A549 (cell line): ENCODE data around the gene STAC. TPM values are rescaled to one million over a fixed set of nuclear protein-coding genes. Genes with fewer than 3 reads are reported as not detected.

Experiments
- ATAC-seq, 2 experiments: fragments of 200-7000 bp in 1 of 2; fragments of >200 bp in 1 of 2; cut with Nextera tagmentation in 1 of 2; cut with Tn5 transposase in 1 of 2; 3 replicates each; pipeline versions ENCODE4 v1.8.0 to v1.9.1; 2018 to 2020; ENCODE audit warnings: mild to moderate bottlenecking in 1 of 2, moderate library complexity in 1 of 2
- CTCF ChIA-PET: fragments of 300-600 bp; sonication (Branson Sonifier 250); formaldehyde crosslinking; extraction: SDS; loops from one replicate; lab custom pipeline; 2021; ENCODE audit warnings: antibody characterized with exemption, inconsistent platforms; lab: Yijun Ruan, JAX
- POLR2A ChIA-PET: fragments of 350-600 bp; formaldehyde crosslinking; extraction: SDS; loops from one replicate; lab custom pipeline; 2021; ENCODE audit warnings: antibody characterized with exemption, inconsistent platforms; lab: Yijun Ruan, JAX
- DNase-seq, 2 experiments: peaks; one replicate each; pipeline versions ENCODE4 v3.0.0 to v3.0.0-alpha.2; 2011 to 2016; ENCODE audit warnings: low read depth in 1 of 2, low spot score in 1 of 2
- FAIRE-seq: peaks from 2 replicates; lab custom pipeline; 2011; peaks lifted over from hg19 to GRCh38; lab: Jason Lieb, UNC
- H3K27ac ChIP-seq, 2 experiments: fragments of >200 bp; sonication (Bioruptor Twin); formaldehyde crosslinking; 3 replicates each; pipeline ENCODE4 v1.5.1; 2016 to 2017
- H3K4me1 ChIP-seq: fragments of >200 bp; sonication (Bioruptor Twin); formaldehyde crosslinking; 3 replicates; pipeline ENCODE4 v1.6.1; 2016
- H3K4me2 ChIP-seq: fragments of >200 bp; sonication (Bioruptor Twin); formaldehyde crosslinking; 3 replicates; pipeline ENCODE4 v1.6.1; 2016
- H3K4me3 ChIP-seq: fragments of >200 bp; sonication (Bioruptor Twin); formaldehyde crosslinking; 3 replicates; pipeline ENCODE4 v1.5.1; 2016
- H3K9me3 ChIP-seq: fragments of >200 bp; sonication (Bioruptor Twin); formaldehyde crosslinking; 3 replicates; pipeline ENCODE4 v1.6.1; 2016
- ATOH8 ChIP-seq: fragments of 250-450 bp; sonication (Bioruptor Pico); IDR thresholded peaks from 2 replicates; pipeline ENCODE4 v1.5.0; 2020; ENCODE audit warnings: low read depth, mild to moderate bottlenecking, moderate library complexity
- BCL3 ChIP-seq: fragments of >200 bp; sonication (Bioruptor Twin); formaldehyde crosslinking; IDR thresholded peaks from 3 replicates; pipeline ENCODE4 v1.6.1; 2016
- CBX2 ChIP-seq: fragments of 200-600 bp; sonication (generic); IDR thresholded peaks from 2 replicates; pipeline ENCODE4 v1.6.1; 2016; ENCODE audit warnings: low read depth, mild to moderate bottlenecking, borderline replicate concordance
- CHD2 ChIP-seq: fragments of 150-350 bp; IDR thresholded peaks from 2 replicates; pipeline ENCODE4 v1.6.1; 2014; ENCODE audit warnings: low read length; ENCODE audit not compliant: partially characterized antibody
- EHF ChIP-seq: fragments of 250-450 bp; sonication (Bioruptor Pico); IDR thresholded peaks from 2 replicates; pipeline ENCODE4 v1.5.0; 2020; ENCODE audit warnings: mild to moderate bottlenecking
- ELK1 ChIP-seq: fragments of 150-350 bp; IDR thresholded peaks from 2 replicates; pipeline ENCODE4 v1.6.1; 2014; ENCODE audit warnings: low read depth, mild to moderate bottlenecking, low read length
- EP300 ChIP-seq, 2 experiments: fragments of >200 bp; sonication (Bioruptor Twin); formaldehyde crosslinking; IDR thresholded peaks; 2 replicates in 1 of 2; 3 replicates in 1 of 2; pipeline ENCODE4 v1.6.1; 2016 to 2017
- ESRRA ChIP-seq: fragments of 150-350 bp; IDR thresholded peaks from 2 replicates; pipeline ENCODE4 v1.6.1; 2014; ENCODE audit warnings: mild to moderate bottlenecking, low read length, borderline replicate concordance
- FOSB ChIP-seq: fragments of 250-450 bp; sonication (Bioruptor Pico); IDR thresholded peaks from 2 replicates; pipeline ENCODE4 v1.5.0; 2020; ENCODE audit warnings: mild to moderate bottlenecking, moderate library complexity
- FOSL2 ChIP-seq, 2 experiments: fragments of 450-650 bp in 1 of 2; fragments of >200 bp in 1 of 2; sonication (Bioruptor Twin) in 1 of 2; formaldehyde crosslinking; IDR thresholded peaks; 2 replicates each; pipeline versions ENCODE4 v1.5.0 to v1.6.1; 2016 to 2020; ENCODE audit warnings: mild to moderate bottlenecking in 1 of 2, moderate library complexity in 1 of 2
- FOXS1 ChIP-seq: fragments of 250-450 bp; sonication (Bioruptor Pico); IDR thresholded peaks from 2 replicates; pipeline ENCODE4 v1.5.0; 2020; ENCODE audit warnings: mild to moderate bottlenecking, moderate library complexity
- HOXB13 ChIP-seq: fragments of 250-450 bp; sonication (Bioruptor Pico); IDR thresholded peaks from 2 replicates; pipeline ENCODE4 v1.5.0; 2020; ENCODE audit warnings: low read depth, mild to moderate bottlenecking, moderate library complexity
- HOXB5 ChIP-seq: fragments of 250-450 bp; sonication (Bioruptor Pico); IDR thresholded peaks from 2 replicates; pipeline ENCODE4 v1.5.0; 2020; ENCODE audit warnings: mild to moderate bottlenecking, moderate library complexity
- JUNB ChIP-seq: fragments of >200 bp; sonication (Bioruptor Twin); formaldehyde crosslinking; IDR thresholded peaks from 2 replicates; pipeline ENCODE4 v1.6.1; 2016
- KDM5A ChIP-seq: fragments of 200-600 bp; sonication (generic); IDR thresholded peaks from 2 replicates; pipeline ENCODE4 v1.6.1; 2016; ENCODE audit warnings: antibody characterized with exemption, mild to moderate bottlenecking
- MAFK ChIP-seq: fragments of 450-650 bp; IDR thresholded peaks from 2 replicates; pipeline ENCODE4 v1.6.1; 2014; ENCODE audit not compliant: partially characterized antibody
- MAZ ChIP-seq: fragments of 150-350 bp; IDR thresholded peaks from 2 replicates; pipeline ENCODE4 v1.6.1; 2014; ENCODE audit warnings: antibody characterized with exemption, low read depth, low read length, borderline replicate concordance
- NR3C1 ChIP-seq: fragments of >200 bp; sonication (Bioruptor Twin); formaldehyde crosslinking; IDR thresholded peaks from 3 replicates; pipeline ENCODE4 v1.6.1; 2017
- RAD21 ChIP-seq, 2 experiments: fragments of >200 bp in 1 of 2; sonication (Bioruptor Twin) in 1 of 2; formaldehyde crosslinking in 1 of 2; IDR thresholded peaks in 1 of 2; conservative IDR thresholded peaks in 1 of 2; 2 replicates in 1 of 2; 3 replicates in 1 of 2; pipeline ENCODE4 v1.6.1; 2012 to 2018; ENCODE audit warnings: inconsistent platforms in 1 of 2
- RFX5 ChIP-seq: fragments of 450-650 bp; IDR thresholded peaks from 2 replicates; pipeline ENCODE4 v1.7.1; 2014; ENCODE audit warnings: antibody characterized with exemption, mild to moderate bottlenecking, moderate library complexity
- RNF2 ChIP-seq: fragments of 200-600 bp; sonication (generic); IDR thresholded peaks from 2 replicates; pipeline ENCODE4 v1.6.1; 2016; ENCODE audit warnings: low read depth, mild to moderate bottlenecking, antibody characterized with exemption, moderate library complexity, borderline replicate concordance
- SMC3 ChIP-seq: fragments of >200 bp; sonication (Bioruptor Twin); formaldehyde crosslinking; IDR thresholded peaks from 3 replicates; pipeline ENCODE4 v1.6.1; 2018; ENCODE audit warnings: inconsistent platforms
- ZNF302 ChIP-seq: fragments of 250-450 bp; sonication (Bioruptor Pico); IDR thresholded peaks from 2 replicates; pipeline ENCODE4 v1.9.0; 2021; ENCODE audit warnings: inconsistent platforms, mild to moderate bottlenecking, moderate library complexity
- WGBS: methylation state at CpG from one replicate; pipeline ENCODE4 v1.1.6; 2017; ENCODE audit errors: missing lambda C conversion rate; 5-methylcytosine and 5-hydroxymethylcytosine counted together
- polyA plus RNA-seq, 4 experiments: library from polyadenylated mRNA; depleted of rRNA in 3 of 4; stranded (reverse); fragments of >200 nt; fragmentation: RNase III in 1 of 4; extraction: RNeasy Plus Mini Kit Qiagen cat#74134 plus additional on column Dnase treatment in 1 of 4; gene quantifications; 2 replicates in 3 of 4; 3 replicates in 1 of 4; pipeline ENCODE4 v1.2.3, GENCODE V29; 2011 to 2017
- TF ChIP-seq, protein P1 (sequence below): IDR thresholded peaks from 2 replicates; pipeline ENCODE4 v1.6.1; 2012
- TF ChIP-seq, protein P2 (sequence below): fragments of 200-600 bp; sonication (generic); IDR thresholded peaks from 2 replicates; pipeline ENCODE4 v1.6.1; 2016; ENCODE audit warnings: antibody characterized with exemption, mild to moderate bottlenecking, moderate library complexity
- TF ChIP-seq, protein P3 (sequence below): fragments of >200 bp; sonication (Bioruptor Twin); formaldehyde crosslinking; IDR thresholded peaks from 2 replicates; pipeline ENCODE4 v1.6.1; 2016

The STAC gene
- polyA plus RNA-seq, 2 of the 4 experiments (the other 2 are of a cell fraction): 2.2 to 3.4 TPM

DNA sequence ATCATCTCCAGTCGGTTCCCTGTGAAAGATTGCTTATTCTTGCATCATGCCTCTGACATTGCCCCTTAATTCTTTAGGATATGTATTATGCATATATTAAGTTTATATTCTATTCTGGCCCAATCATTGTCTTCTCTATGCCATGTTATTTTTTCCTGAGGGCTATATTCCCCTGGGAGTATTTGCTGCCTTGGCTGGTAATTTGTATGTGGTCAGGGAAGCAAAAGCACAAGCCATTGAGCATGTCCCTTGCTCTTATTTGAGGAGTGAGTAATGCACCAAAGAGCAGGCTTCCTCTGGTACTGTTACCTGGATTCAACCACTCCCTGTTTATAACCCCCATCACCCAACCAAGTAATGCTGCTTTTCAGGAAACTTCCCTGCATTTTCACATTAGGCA is 36.3 kb downstream of the STAC start:
- no peak for ATAC-seq
- Histone ChIP-seq H3K27ac (no peak overlapping the region), H3K4me1 (no peaks in the 10 kb centered on the region), H3K4me3 (no peak overlapping the region), H3K9me3 (peaks cover 9% of the 10 kb centered on the region; the same call in 1 of the 3 replicates), H3K4me2 (no peak overlapping the region)
- DNase-seq: no peak
- ChIA-PET POLR2A (no interaction called here), CTCF (no interaction called here)
- WGBS: 65% methylated on average over 1 of the region's 1 CpG
- FAIRE-seq: no peak
- TF ChIP-seq RAD21 (conservative IDR thresholded peaks at IDR 0.05 in 1 of 2, IDR thresholded peaks at IDR 0.05 in 1 of 2) (no peak), ATOH8 (CRISPR knock-in tag) (no peak), MAFK (no peak), CBX2 (no peak)
- TF ChIP-seq, all 56 proteins: peak for 0

GRCh38 chr3:36417237-36417636 is 36.9 kb downstream of the STAC start:
- no peak for FAIRE-seq
- WGBS: 24% methylated on average over 2 of the region's 2 CpGs
- Histone ChIP-seq H3K9me3 (peaks cover 9% of the 10 kb centered on the region; the same call in 1 of the 3 replicates), H3K27ac (no peak overlapping the region), H3K4me2 (no peak overlapping the region), H3K4me1 (no peaks in the 10 kb centered on the region), H3K4me3 (no peak overlapping the region)
- TF ChIP-seq EHF (CRISPR knock-in tag): no peak
- TF ChIP-seq CHD2: no peak
- no peak for TF ChIP-seq JUNB
- TF ChIP-seq RNF2: no peak
- TF ChIP-seq FOXS1 (CRISPR knock-in tag): no peak
- TF ChIP-seq MAZ: no peak
- no peak for TF ChIP-seq NR3C1
- no peak for TF ChIP-seq EP300 (IDR thresholded peaks at IDR 0.05)
- TF ChIP-seq ESRRA: no peak
- TF ChIP-seq ZNF302: no peak
- no peak for TF ChIP-seq KDM5A
- TF ChIP-seq HOXB5 (CRISPR knock-in tag): no peak
- no peak for TF ChIP-seq ELK1
- TF ChIP-seq, protein P1, sequence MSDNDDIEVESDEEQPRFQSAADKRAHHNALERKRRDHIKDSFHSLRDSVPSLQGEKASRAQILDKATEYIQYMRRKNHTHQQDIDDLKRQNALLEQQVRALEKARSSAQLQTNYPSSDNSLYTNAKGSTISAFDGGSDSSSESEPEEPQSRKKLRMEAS: no peak
- no peak for TF ChIP-seq MAFK
- TF ChIP-seq HOXB13 (CRISPR knock-in tag): no peak
- no peak for TF ChIP-seq SMC3
- ATAC-seq: no peak
- POLR2A ChIA-PET: no interaction called here
- no peak for DNase-seq
- CTCF ChIA-PET: no interaction called here

- H3K9me3 ChIP-seq: peaks cover 9% of the 10 kb centered on the region; the same call in 1 of the 3 replicates
- FAIRE-seq: no peak
- H3K4me1 ChIP-seq: no peaks in the 10 kb centered on the region
- TF ChIP-seq BCL3 (no peak), FOSL2 (IDR thresholded peaks at IDR 0.05) (no peak), FOSL2 (CRISPR knock-in tag; IDR thresholded peaks at IDR 0.05) (no peak), CBX2 (no peak), RFX5 (no peak), ZNF302 (no peak), FOSB (CRISPR knock-in tag) (no peak), JUNB (no peak), HOXB13 (CRISPR knock-in tag) (no peak)
- TF ChIP-seq, protein P2, sequence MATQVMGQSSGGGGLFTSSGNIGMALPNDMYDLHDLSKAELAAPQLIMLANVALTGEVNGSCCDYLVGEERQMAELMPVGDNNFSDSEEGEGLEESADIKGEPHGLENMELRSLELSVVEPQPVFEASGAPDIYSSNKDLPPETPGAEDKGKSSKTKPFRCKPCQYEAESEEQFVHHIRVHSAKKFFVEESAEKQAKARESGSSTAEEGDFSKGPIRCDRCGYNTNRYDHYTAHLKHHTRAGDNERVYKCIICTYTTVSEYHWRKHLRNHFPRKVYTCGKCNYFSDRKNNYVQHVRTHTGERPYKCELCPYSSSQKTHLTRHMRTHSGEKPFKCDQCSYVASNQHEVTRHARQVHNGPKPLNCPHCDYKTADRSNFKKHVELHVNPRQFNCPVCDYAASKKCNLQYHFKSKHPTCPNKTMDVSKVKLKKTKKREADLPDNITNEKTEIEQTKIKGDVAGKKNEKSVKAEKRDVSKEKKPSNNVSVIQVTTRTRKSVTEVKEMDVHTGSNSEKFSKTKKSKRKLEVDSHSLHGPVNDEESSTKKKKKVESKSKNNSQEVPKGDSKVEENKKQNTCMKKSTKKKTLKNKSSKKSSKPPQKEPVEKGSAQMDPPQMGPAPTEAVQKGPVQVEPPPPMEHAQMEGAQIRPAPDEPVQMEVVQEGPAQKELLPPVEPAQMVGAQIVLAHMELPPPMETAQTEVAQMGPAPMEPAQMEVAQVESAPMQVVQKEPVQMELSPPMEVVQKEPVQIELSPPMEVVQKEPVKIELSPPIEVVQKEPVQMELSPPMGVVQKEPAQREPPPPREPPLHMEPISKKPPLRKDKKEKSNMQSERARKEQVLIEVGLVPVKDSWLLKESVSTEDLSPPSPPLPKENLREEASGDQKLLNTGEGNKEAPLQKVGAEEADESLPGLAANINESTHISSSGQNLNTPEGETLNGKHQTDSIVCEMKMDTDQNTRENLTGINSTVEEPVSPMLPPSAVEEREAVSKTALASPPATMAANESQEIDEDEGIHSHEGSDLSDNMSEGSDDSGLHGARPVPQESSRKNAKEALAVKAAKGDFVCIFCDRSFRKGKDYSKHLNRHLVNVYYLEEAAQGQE: no peak
- TF ChIP-seq, protein P3, sequence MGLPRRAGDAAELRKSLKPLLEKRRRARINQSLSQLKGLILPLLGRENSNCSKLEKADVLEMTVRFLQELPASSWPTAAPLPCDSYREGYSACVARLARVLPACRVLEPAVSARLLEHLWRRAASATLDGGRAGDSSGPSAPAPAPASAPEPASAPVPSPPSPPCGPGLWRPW: no peak
- TF ChIP-seq, all 56 proteins: peak for 0
- CTCF ChIA-PET: no interaction called here
- WGBS: 17% methylated on average over 1 of the region's 1 CpG
- H3K4me3 ChIP-seq: no peak overlapping the region
- H3K4me2 ChIP-seq: no peak overlapping the region
- H3K27ac ChIP-seq: no peak overlapping the region
- ATAC-seq (no peak), DNase-seq (no peak)
- POLR2A ChIA-PET: no interaction called here
These were observed 38.0 kb downstream of the STAC start for GRCh38 chr3:36418296-36418695.
